Mesodermal cell (in vitro differentiated cells): ENCODE data around the gene ACOXL.

ENCODE experiments used
- H3K27ac ChIP-seq: 2 replicates; pipeline ENCODE4 v1.7.0; 2013; ENCODE audit warnings: mild to moderate bottlenecking, low read depth, low read length, moderate library complexity; ENCODE audit not compliant: severe bottlenecking
- H3K36me3 ChIP-seq: 2 replicates; pipeline ENCODE4 v1.7.1; 2013; ENCODE audit warnings: mild to moderate bottlenecking, low read length, moderate library complexity; ENCODE audit not compliant: control insufficient read depth, insufficient read depth
- H3K4me1 ChIP-seq: one replicate; pipeline ENCODE4 v1.7.1; 2013; ENCODE audit warnings: mild to moderate bottlenecking, low read length; ENCODE audit not compliant: insufficient read depth, control insufficient read depth, poor library complexity, severe bottlenecking
- H3K4me3 ChIP-seq: 2 replicates; pipeline ENCODE4 v1.7.0; 2013; ENCODE audit warnings: low read length, control low read depth, mild to moderate bottlenecking; ENCODE audit not compliant: insufficient read depth, poor library complexity, severe bottlenecking; ENCODE audit errors: extremely low read depth
- H3K9me3 ChIP-seq: 2 replicates; pipeline ENCODE4 v1.7.1; 2013; ENCODE audit warnings: mild to moderate bottlenecking, low read length, moderate library complexity; ENCODE audit not compliant: control insufficient read depth
- WGBS, 2 experiments: methylation state at CpG; one replicate each; pipeline ENCODE4 v1.1.5; 2013; ENCODE audit warnings: missing lambda C conversion rate in 2 of 2; ENCODE audit not compliant: insufficient coverage in 2 of 2; 5-methylcytosine and 5-hydroxymethylcytosine counted together

The ACOXL gene

DNA sequence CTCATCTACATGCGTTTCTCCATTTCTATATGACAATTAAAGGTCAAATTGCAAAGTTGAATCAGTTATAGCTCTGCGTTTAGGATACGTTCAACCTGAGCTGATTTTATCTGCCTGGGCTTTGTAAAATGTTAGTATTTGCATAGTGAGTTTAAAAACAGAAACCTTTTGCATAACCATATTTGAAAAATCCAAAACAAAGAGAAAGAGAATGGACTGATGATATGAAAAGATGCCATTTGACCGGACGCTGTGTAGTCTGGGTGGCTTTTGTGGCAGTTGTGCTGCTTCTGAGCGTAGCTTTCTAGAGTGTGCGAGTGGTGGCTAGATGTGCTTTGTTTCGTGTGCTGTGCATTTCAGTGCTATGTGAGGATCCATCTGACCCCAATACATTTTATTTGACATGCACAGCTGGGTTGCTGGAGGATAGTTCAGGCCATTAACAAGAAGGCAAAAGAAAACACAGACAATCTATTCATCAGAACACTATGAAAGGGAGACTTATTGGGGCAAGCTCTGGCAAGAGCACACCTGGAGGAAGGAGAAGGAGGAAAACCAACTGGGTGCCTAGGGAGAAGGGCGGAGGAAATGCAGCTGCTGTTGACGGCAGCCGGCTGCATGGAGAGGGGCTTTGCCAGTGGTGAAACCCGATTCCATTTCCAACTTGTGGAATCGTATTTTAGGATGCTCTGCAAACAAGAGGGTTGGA, 126.8 kb downstream of the ACOXL start:
- H3K36me3 ChIP-seq: no peaks in the 10 kb centered on the region
- H3K9me3 ChIP-seq: no peaks in the 10 kb centered on the region
- H3K27ac ChIP-seq: no peak overlapping the region
- H3K4me3 ChIP-seq: no peak overlapping the region
- no peaks in the 10 kb centered on the region for H3K4me1 ChIP-seq
- 66 to 67% methylated on average over 5 to 8 of the region's 13 CpGs for WGBS, 2 experiments

GRCh38 chr2:110860630-110861029, 128.3 kb downstream of the ACOXL start:
- Histone ChIP-seq H3K36me3 (no peaks in the 10 kb centered on the region), H3K4me3 (no peak overlapping the region), H3K9me3 (no peaks in the 10 kb centered on the region), H3K27ac (no peak overlapping the region), H3K4me1 (no peaks in the 10 kb centered on the region)
- WGBS, 2 experiments: 87 to 92% methylated on average over 7 to 8 of the region's 8 CpGs

DNA sequence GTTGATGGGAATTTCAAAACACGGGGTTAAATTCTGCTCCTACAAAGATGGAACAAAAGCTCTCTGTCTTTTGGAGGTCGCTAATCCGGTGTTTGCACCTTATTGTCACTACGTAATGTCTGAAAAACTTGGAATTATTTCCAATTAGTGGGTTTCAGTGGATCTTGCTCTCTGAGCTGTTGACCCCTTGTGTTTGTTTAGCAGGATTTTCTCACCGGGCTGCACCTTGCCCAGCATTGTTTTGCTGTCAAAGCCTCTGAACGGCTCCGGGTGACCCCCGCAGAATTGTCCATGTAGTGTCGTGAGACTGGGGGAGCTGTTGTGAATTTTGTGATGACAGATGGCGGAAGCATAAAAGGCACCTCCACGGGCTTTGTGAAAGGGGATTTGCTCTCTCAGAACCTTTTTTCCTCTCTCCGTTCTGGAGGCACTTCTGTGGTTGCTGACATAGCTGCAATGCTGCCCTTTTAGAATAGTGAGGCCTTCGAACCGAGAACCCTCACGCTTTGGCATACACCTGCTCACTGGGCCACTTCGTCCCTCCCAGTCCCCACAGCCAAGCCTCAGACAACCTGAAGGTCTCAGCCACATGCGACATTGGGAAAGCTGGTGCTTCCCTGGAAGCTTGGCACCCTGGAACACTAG, 129.4 kb downstream of the ACOXL start:
- WGBS, 2 experiments: 82 to 85% methylated on average over 15 to 17 of the region's 17 CpGs

GRCh38 chr2:110863726-110864125, 131.4 kb downstream of the ACOXL start:
- 89 to 100% methylated on average over 1 to 2 of the region's 2 CpGs for WGBS, 2 experiments
- Histone ChIP-seq H3K4me1 (no peaks in the 10 kb centered on the region), H3K27ac (no peak overlapping the region), H3K4me3 (no peak overlapping the region), H3K9me3 (no peaks in the 10 kb centered on the region), H3K36me3 (no peaks in the 10 kb centered on the region)

More for the DNA sequence above, 129.4 kb downstream of the ACOXL start:
- Histone ChIP-seq H3K36me3 (no peaks in the 10 kb centered on the region), H3K4me3 (no peak overlapping the region), H3K27ac (no peak overlapping the region), H3K9me3 (no peaks in the 10 kb centered on the region), H3K4me1 (no peaks in the 10 kb centered on the region)

- WGBS, 2 experiments: no CpG with 5 or more reads among the region's 3 CpGs
- no peaks in the 10 kb centered on the region for H3K9me3 ChIP-seq
- H3K4me3 ChIP-seq: no peak overlapping the region
- no peak overlapping the region for H3K27ac ChIP-seq
- no peaks in the 10 kb centered on the region for H3K4me1 ChIP-seq
- H3K36me3 ChIP-seq: no peaks in the 10 kb centered on the region
These were observed 131.8 kb downstream of the ACOXL start for GRCh38 chr2:110864176-110864575.

GRCh38 chr2:110864731-110865130, 132.4 kb downstream of the ACOXL start:
- H3K9me3 ChIP-seq: no peaks in the 10 kb centered on the region
- no peaks in the 10 kb centered on the region for H3K36me3 ChIP-seq
- 89 to 92% methylated on average over 5 of the region's 5 CpGs for WGBS, 2 experiments
- H3K4me1 ChIP-seq: no peaks in the 10 kb centered on the region
- no peak overlapping the region for H3K27ac ChIP-seq
- H3K4me3 ChIP-seq: no peak overlapping the region

- no peaks in the 10 kb centered on the region for H3K4me1 ChIP-seq
- no peak overlapping the region for H3K27ac ChIP-seq
These were observed 132.8 kb downstream of the ACOXL start for GRCh38 chr2:110865188-110865587.

DNA sequence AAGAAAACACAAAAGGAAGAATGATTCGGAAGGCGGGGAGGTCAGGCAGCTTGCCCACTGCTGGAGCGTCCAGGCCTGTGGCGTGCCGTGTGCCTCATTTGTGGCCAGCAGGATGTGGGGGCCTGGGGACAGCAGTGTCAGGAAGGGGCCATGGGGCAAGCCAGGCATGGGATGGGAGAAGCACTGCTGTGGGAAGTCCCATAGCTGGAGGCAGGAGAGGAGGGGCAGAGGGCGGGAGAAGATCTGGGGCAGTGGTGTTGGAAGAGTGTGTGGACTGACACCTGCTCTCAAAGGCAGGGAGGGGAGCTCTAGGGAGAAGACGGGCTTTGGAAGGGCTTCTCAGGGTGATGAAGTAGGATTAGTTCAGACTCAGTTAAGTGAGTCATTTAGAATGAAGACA, 133.7 kb downstream of the ACOXL start:
- no peak overlapping the region for H3K27ac ChIP-seq
- H3K4me1 ChIP-seq: no peaks in the 10 kb centered on the region
- no peaks in the 10 kb centered on the region for H3K9me3 ChIP-seq
- WGBS, 2 experiments: 85 to 87% methylated on average over 5 to 7 of the region's 7 CpGs
- H3K36me3 ChIP-seq: no peaks in the 10 kb centered on the region
- H3K4me3 ChIP-seq: no peak overlapping the region

More at GRCh38 chr2:110865188-110865587, 132.8 kb downstream of the ACOXL start:
- H3K36me3 ChIP-seq: no peaks in the 10 kb centered on the region
- no peaks in the 10 kb centered on the region for H3K9me3 ChIP-seq
- H3K4me3 ChIP-seq: no peak overlapping the region
- WGBS, 2 experiments: 90% methylated on average over 4 of the region's 5 CpGs; no CpG with 5 or more reads in 1 of the 2 experiments

DNA sequence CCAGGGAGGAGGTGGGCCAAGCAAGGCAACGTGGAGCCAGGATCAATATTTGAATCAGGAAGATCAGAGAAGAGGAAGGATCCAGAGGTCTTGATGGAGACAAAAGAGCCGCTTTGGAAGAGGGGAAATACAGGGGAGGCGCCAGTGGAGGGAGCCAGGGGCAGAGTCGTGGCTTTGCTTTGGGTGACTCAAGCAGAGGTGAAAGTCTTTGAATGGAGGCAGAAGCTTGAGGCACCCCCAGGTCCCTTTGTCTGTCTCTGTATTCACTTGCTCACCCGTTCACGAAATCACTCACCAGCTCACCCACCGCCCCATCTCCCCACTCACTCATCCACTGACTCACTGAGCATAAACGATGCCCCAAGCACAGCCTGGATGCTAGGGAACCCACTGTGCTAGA, 134.1 kb downstream of the ACOXL start:
- H3K36me3 ChIP-seq: no peaks in the 10 kb centered on the region
- H3K4me3 ChIP-seq: no peak overlapping the region
- no peak overlapping the region for H3K27ac ChIP-seq
- H3K9me3 ChIP-seq: no peaks in the 10 kb centered on the region
- WGBS, 2 experiments: 77 to 79% methylated on average over 5 to 8 of the region's 8 CpGs
- H3K4me1 ChIP-seq: no peaks in the 10 kb centered on the region

- 97 to 100% methylated on average over 2 of the region's 2 CpGs for WGBS, 2 experiments
- Histone ChIP-seq H3K9me3 (no peaks in the 10 kb centered on the region), H3K36me3 (no peaks in the 10 kb centered on the region), H3K4me1 (no peaks in the 10 kb centered on the region), H3K4me3 (no peak overlapping the region), H3K27ac (no peak overlapping the region)
These were observed 134.7 kb downstream of the ACOXL start for GRCh38 chr2:110867078-110867477.

DNA sequence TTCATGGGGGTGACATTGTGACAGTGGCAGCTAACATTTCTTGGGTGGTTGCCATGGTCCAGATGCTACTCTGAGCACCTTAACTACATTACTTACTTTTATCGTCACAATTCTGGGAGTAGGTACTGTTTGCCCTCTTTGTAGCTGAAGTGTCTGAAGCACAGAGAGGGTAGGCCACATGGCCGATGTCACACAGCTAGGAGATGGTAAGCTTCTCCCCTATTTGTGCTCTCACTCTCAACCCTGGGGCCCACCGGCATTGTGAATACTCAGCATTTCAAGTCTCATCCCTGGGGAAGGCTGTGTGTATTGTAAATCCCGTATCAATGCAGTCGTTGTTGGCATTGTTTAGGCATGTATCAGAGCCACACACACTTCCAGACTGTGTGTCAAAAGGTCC, 136.6 kb downstream of the ACOXL start:
- 78 to 93% methylated on average over 3 of the region's 5 CpGs for WGBS, 2 experiments
- Histone ChIP-seq H3K27ac (no peak overlapping the region), H3K4me1 (no peaks in the 10 kb centered on the region), H3K4me3 (no peak overlapping the region), H3K36me3 (no peaks in the 10 kb centered on the region), H3K9me3 (no peaks in the 10 kb centered on the region)
